SK-N-SH treated with all-trans-retinoic acid at 6 μM for 48 hours (cell line): ENCODE results near the gene TMEM169.
A peak's percentile ranks its signal among the peaks of the same experiment; 100 is the strongest.

Experiments used
- ATAC-seq: fragments of 200-7000 bp; cut with Tn5 transposase; 3 replicates; pipeline ENCODE4 v1.9.1; 2020; ENCODE audit warnings: mild to moderate bottlenecking, moderate library complexity
- ARNTL ChIP-seq: fragments of 450-650 bp; formaldehyde crosslinking; IDR thresholded peaks from 2 replicates; pipeline ENCODE4 v1.5.0; 2020; ENCODE audit warnings: low read depth, mild to moderate bottlenecking, moderate library complexity, borderline replicate concordance
- BACH2 ChIP-seq: fragments of 250-450 bp; sonication (Bioruptor Pico); IDR thresholded peaks from 2 replicates; pipeline ENCODE4 v1.9.0; 2021; ENCODE audit warnings: mild to moderate bottlenecking, borderline replicate concordance
- CREB5 ChIP-seq: fragments of 250-450 bp; sonication (Bioruptor Pico); IDR thresholded peaks from 2 replicates; pipeline ENCODE4 v1.5.1; 2020; ENCODE audit warnings: low read depth, mild to moderate bottlenecking, moderate library complexity
- CSDC2 ChIP-seq: fragments of 250-450 bp; sonication (Bioruptor Pico); IDR thresholded peaks from 2 replicates; pipeline ENCODE4 v1.5.0; 2020; ENCODE audit warnings: mild to moderate bottlenecking, moderate library complexity
- CSRNP3 ChIP-seq: fragments of 250-450 bp; sonication (Bioruptor Pico); IDR thresholded peaks from 2 replicates; pipeline ENCODE4 v1.5.1; 2021; ENCODE audit warnings: mild to moderate bottlenecking, moderate library complexity
- ESRRG ChIP-seq: fragments of 250-450 bp; sonication (Bioruptor Pico); IDR thresholded peaks from 2 replicates; pipeline ENCODE4 v1.6.1; 2021; ENCODE audit warnings: mild to moderate bottlenecking
- GLIS3 ChIP-seq: fragments of 250-450 bp; sonication (Bioruptor Pico); IDR thresholded peaks from 2 replicates; pipeline ENCODE4 v1.5.0; 2020; ENCODE audit warnings: mild to moderate bottlenecking, moderate library complexity
- ISL1 ChIP-seq: fragments of 250-450 bp; sonication (Bioruptor Pico); IDR thresholded peaks from 2 replicates; pipeline ENCODE4 v2.1.2; 2022; ENCODE audit warnings: mild to moderate bottlenecking, moderate library complexity
- OSR1 ChIP-seq: fragments of 250-450 bp; sonication (Bioruptor Pico); IDR thresholded peaks from 2 replicates; pipeline ENCODE4 v1.8.0; 2022; ENCODE audit warnings: moderate library complexity, mild to moderate bottlenecking, inconsistent platforms
- PATZ1 ChIP-seq: fragments of 250-450 bp; sonication (Bioruptor Pico); IDR thresholded peaks from 2 replicates; pipeline ENCODE4 v1.8.0; 2020; ENCODE audit warnings: mild to moderate bottlenecking, moderate library complexity, borderline replicate concordance
- POU6F1 ChIP-seq: fragments of 250-450 bp; sonication (Bioruptor Pico); IDR thresholded peaks from 2 replicates; pipeline ENCODE4 v1.8.0; 2021; ENCODE audit warnings: low read depth, mild to moderate bottlenecking, moderate library complexity, borderline replicate concordance
- PPARA ChIP-seq: fragments of 250-450 bp; sonication (Bioruptor Pico); IDR thresholded peaks from 2 replicates; pipeline ENCODE4 v1.5.0; 2020; ENCODE audit warnings: mild to moderate bottlenecking, borderline replicate concordance
- RARB ChIP-seq: fragments of 250-450 bp; sonication (Bioruptor Pico); IDR thresholded peaks from 2 replicates; pipeline ENCODE4 v1.8.0; 2021; ENCODE audit warnings: mild to moderate bottlenecking, moderate library complexity
- SNAI2 ChIP-seq: fragments of 250-450 bp; sonication (Bioruptor Pico); IDR thresholded peaks from 2 replicates; pipeline ENCODE4 v1.5.0; 2020; ENCODE audit warnings: mild to moderate bottlenecking, moderate library complexity
- TCF4 ChIP-seq: fragments of 250-450 bp; sonication (Bioruptor Pico); IDR thresholded peaks from 2 replicates; pipeline ENCODE4 v1.8.0; 2021; ENCODE audit warnings: mild to moderate bottlenecking, moderate library complexity, borderline replicate concordance
- TOX ChIP-seq: fragments of 250-450 bp; sonication (Bioruptor Pico); IDR thresholded peaks from 2 replicates; pipeline ENCODE4 v1.8.0; 2021; ENCODE audit warnings: mild to moderate bottlenecking, moderate library complexity, borderline replicate concordance
- TSHZ2 ChIP-seq: fragments of 250-450 bp; sonication (Bioruptor Pico); IDR thresholded peaks from 2 replicates; pipeline ENCODE4 v1.5.0; 2020; ENCODE audit warnings: mild to moderate bottlenecking, moderate library complexity
- ZC3H10 ChIP-seq: fragments of 250-450 bp; sonication (Bioruptor Pico); IDR thresholded peaks from 2 replicates; pipeline ENCODE4 v1.5.1; 2021; ENCODE audit warnings: mild to moderate bottlenecking, moderate library complexity
- ZFP30 ChIP-seq: fragments of 450-650 bp; formaldehyde crosslinking; IDR thresholded peaks from 2 replicates; pipeline ENCODE4 v1.5.0; 2022; ENCODE audit warnings: mild to moderate bottlenecking, moderate library complexity
- ZNF565 ChIP-seq: fragments of 450-650 bp; formaldehyde crosslinking; conservative IDR thresholded peaks from 2 replicates; pipeline ENCODE4 v1.5.0; 2020; ENCODE audit warnings: low read depth, mild to moderate bottlenecking, moderate library complexity
- ZNF70 ChIP-seq: fragments of 450-650 bp; formaldehyde crosslinking; IDR thresholded peaks from 2 replicates; pipeline ENCODE4 v1.5.0; 2020; ENCODE audit warnings: mild to moderate bottlenecking, moderate library complexity
- ZNF8 ChIP-seq: fragments of 450-650 bp; formaldehyde crosslinking; IDR thresholded peaks from 2 replicates; pipeline ENCODE4 v1.5.0; 2020; ENCODE audit warnings: mild to moderate bottlenecking, moderate library complexity

Gene TMEM169

GRCh38 chr2:216033403-216033802 lies 48.3 kb upstream of the TMEM169 start:
- no peak for TF ChIP-seq CREB5 (CRISPR knock-in tag)
- TF ChIP-seq ISL1 (CRISPR knock-in tag) = no peak
- TF ChIP-seq ZNF565 = no peak
- no peak for TF ChIP-seq POU6F1 (CRISPR knock-in tag)
- no peak for TF ChIP-seq TCF4 (CRISPR knock-in tag)
- no peak for TF ChIP-seq GLIS3 (CRISPR knock-in tag)
- TF ChIP-seq TOX = no peak
- no peak for TF ChIP-seq ARNTL
- TF ChIP-seq RARB (CRISPR knock-in tag) = no peak
- TF ChIP-seq ESRRG (CRISPR knock-in tag) = no peak
- TF ChIP-seq PPARA (CRISPR knock-in tag) = no peak
- no peak for TF ChIP-seq CSRNP3 (CRISPR knock-in tag)
- TF ChIP-seq OSR1 (CRISPR knock-in tag) = no peak
- TF ChIP-seq CSDC2 (CRISPR knock-in tag) = no peak
- ATAC-seq = no peak

GRCh38 chr2:216034065-216034464 lies 47.7 kb upstream of the TMEM169 start:
- TF ChIP-seq OSR1 (CRISPR knock-in tag) (no peak), ZNF70 (CRISPR knock-in tag) (peak; percentile 67; the same call in 1 of the 2 replicates)
- peak; percentile 80 for ATAC-seq

- TF ChIP-seq ARNTL (no peak), ZFP30 (CRISPR knock-in tag) (no peak), CSRNP3 (CRISPR knock-in tag) (no peak), BACH2 (no peak), CSDC2 (CRISPR knock-in tag) (no peak), ZC3H10 (CRISPR knock-in tag) (no peak), ESRRG (CRISPR knock-in tag) (no peak), GLIS3 (CRISPR knock-in tag) (no peak), TSHZ2 (no peak), PATZ1 (CRISPR knock-in tag) (no peak), CREB5 (CRISPR knock-in tag) (no peak), SNAI2 (CRISPR knock-in tag) (no peak), ZNF8 (CRISPR knock-in tag) (no peak), RARB (CRISPR knock-in tag) (no peak), ISL1 (CRISPR knock-in tag) (no peak), ZNF70 (CRISPR knock-in tag) (no peak), POU6F1 (CRISPR knock-in tag) (no peak), TCF4 (CRISPR knock-in tag) (no peak), PPARA (CRISPR knock-in tag) (no peak), OSR1 (CRISPR knock-in tag) (no peak)
- ATAC-seq = no peak
Observed at GRCh38 chr2:216039918-216040317, 41.8 kb upstream of the TMEM169 start.
